ENCODE measurements around the gene GBX1. TPM values are rescaled to one million over a fixed set of nuclear protein-coding genes. Genes with fewer than 3 reads are reported as not detected.

The GBX1 gene
- total RNA-seq, 3 donors from 2014 or later (not counting 1 experiment from before 2014, with no cell fraction given), result not detected

DNA sequence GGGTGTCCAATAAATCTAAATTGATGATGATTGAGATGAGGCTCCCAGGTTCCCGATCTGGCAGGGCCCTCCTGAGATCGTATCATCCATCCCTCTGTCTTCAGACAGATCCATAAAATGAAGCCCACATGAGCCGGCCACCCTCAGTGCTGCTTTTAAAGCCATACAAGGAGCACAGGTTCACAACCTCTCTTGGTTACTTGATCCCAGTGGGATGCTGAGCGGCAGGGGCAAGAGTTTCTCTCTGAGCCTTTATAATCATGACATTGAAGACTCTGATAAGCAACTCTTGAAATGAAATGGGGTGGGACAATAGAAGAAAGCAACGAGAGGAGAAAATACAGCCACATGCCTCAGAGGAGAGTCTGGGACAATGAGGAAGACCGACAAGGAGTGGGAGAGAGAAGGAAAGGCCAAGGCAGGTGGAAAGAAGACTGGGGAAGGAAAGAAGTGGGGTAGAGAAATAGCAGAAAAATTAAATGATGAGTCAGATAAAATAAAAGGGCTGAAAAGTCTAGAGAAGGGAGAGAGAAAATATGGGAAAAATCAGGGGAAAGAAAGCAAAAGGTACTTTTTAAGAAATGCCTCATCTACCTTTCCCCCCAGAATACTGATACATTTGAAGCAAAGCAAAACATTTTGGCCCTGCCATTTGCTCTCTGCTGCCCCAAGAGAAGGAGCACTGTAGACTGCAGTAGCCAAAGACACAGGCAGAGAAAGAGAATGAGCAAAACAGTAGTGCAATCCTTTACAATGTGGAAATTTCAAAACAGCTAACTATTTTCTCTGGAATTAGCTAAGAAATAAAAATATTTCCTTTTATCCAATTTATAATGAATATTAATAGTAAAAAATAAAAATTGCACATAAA, 14.6 kb downstream of the GBX1 start:
- Mint-ChIP-seq H3K4me1 (no peaks in the 10 kb centered on the region), H3K27me3 (ENCODE audit: low read depth in 2 of 2) (peaks cover 16 to 29% of the 10 kb centered on the region in 2 donors), H3K27ac (no peak overlapping the region), H3K4me3 (no peak overlapping the region), H3K9me3 (no peaks in the 10 kb centered on the region), H3K36me3 (no peaks in the 10 kb centered on the region)
- ATAC-seq, result no peak
- Histone ChIP-seq H3K9me3 (ENCODE audit: control insufficient read depth, insufficient read depth, low read length) (no peaks in the 10 kb centered on the region), H3K27ac (ENCODE audit: low read length) (no peak overlapping the region), H3K4me1 (ENCODE audit: control insufficient read depth, insufficient read depth, low read length) (no peaks in the 10 kb centered on the region), H3K36me3 (ENCODE audit: control insufficient read depth, insufficient read depth, low read length) (no peaks in the 10 kb centered on the region), H3K4me3 (ENCODE audit: low read length) (no peak overlapping the region), H3K27me3 (ENCODE audit: control insufficient read depth, insufficient read depth, low read length) (peaks cover 4% of the 10 kb centered on the region)
- intact Hi-C loops (cut with micrococcal nuclease), result no loop called here
- DNase-seq, result no peak
- TF ChIP-seq, protein P1, sequence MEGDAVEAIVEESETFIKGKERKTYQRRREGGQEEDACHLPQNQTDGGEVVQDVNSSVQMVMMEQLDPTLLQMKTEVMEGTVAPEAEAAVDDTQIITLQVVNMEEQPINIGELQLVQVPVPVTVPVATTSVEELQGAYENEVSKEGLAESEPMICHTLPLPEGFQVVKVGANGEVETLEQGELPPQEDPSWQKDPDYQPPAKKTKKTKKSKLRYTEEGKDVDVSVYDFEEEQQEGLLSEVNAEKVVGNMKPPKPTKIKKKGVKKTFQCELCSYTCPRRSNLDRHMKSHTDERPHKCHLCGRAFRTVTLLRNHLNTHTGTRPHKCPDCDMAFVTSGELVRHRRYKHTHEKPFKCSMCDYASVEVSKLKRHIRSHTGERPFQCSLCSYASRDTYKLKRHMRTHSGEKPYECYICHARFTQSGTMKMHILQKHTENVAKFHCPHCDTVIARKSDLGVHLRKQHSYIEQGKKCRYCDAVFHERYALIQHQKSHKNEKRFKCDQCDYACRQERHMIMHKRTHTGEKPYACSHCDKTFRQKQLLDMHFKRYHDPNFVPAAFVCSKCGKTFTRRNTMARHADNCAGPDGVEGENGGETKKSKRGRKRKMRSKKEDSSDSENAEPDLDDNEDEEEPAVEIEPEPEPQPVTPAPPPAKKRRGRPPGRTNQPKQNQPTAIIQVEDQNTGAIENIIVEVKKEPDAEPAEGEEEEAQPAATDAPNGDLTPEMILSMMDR (IDR thresholded peaks at IDR 0.05), result no peak
- WGBS (ENCODE audit: insufficient coverage), result 77% methylated on average over 6 of the region's 6 CpGs

DNA sequence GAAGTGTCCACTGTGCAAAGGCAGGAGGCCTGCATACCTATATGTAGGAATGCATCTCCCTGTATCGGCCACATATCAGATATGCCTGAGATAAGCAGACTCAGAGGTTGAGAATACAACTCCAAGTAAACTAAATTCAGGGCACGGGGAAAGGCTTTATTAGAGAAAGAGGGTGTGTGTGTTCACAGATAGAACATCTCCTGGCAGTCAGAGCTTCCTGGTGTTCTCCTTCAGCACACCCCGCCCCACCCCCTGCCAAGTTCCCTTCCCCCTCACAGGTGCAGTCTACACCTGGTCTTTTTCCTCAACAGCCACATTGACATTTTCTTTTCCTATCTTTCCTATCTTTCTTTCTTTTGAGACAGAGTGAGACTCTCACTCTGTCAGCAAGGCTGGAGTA, 17.1 kb downstream of the GBX1 start:
- peaks cover 10 to 17% of the 10 kb centered on the region in 2 donors for H3K27me3 Mint-ChIP-seq (ENCODE audit: low read depth in 2 of 2)
- no peaks in the 10 kb centered on the region for H3K9me3 Mint-ChIP-seq
- Histone ChIP-seq H3K4me1 (ENCODE audit: control insufficient read depth, insufficient read depth, low read length) (no peaks in the 10 kb centered on the region), H3K27ac (ENCODE audit: low read length) (no peak overlapping the region), H3K9me3 (ENCODE audit: control insufficient read depth, insufficient read depth, low read length) (no peaks in the 10 kb centered on the region), H3K4me3 (ENCODE audit: low read length) (no peak overlapping the region), H3K27me3 (ENCODE audit: control insufficient read depth, insufficient read depth, low read length) (peaks cover 4% of the 10 kb centered on the region), H3K36me3 (ENCODE audit: control insufficient read depth, insufficient read depth, low read length) (no peaks in the 10 kb centered on the region)
- DNase-seq (no peak), ATAC-seq (no peak)
- intact Hi-C loops (cut with micrococcal nuclease), result no loop called here
- H3K4me1 Mint-ChIP-seq, result no peaks in the 10 kb centered on the region
- H3K4me3 Mint-ChIP-seq, result no peak overlapping the region
- H3K36me3 Mint-ChIP-seq, result no peaks in the 10 kb centered on the region
- H3K27ac Mint-ChIP-seq, result no peak overlapping the region
- TF ChIP-seq, protein P1 (IDR thresholded peaks at IDR 0.05), result no peak
- 87% methylated on average over 3 of the region's 3 CpGs for WGBS (ENCODE audit: insufficient coverage)

DNA sequence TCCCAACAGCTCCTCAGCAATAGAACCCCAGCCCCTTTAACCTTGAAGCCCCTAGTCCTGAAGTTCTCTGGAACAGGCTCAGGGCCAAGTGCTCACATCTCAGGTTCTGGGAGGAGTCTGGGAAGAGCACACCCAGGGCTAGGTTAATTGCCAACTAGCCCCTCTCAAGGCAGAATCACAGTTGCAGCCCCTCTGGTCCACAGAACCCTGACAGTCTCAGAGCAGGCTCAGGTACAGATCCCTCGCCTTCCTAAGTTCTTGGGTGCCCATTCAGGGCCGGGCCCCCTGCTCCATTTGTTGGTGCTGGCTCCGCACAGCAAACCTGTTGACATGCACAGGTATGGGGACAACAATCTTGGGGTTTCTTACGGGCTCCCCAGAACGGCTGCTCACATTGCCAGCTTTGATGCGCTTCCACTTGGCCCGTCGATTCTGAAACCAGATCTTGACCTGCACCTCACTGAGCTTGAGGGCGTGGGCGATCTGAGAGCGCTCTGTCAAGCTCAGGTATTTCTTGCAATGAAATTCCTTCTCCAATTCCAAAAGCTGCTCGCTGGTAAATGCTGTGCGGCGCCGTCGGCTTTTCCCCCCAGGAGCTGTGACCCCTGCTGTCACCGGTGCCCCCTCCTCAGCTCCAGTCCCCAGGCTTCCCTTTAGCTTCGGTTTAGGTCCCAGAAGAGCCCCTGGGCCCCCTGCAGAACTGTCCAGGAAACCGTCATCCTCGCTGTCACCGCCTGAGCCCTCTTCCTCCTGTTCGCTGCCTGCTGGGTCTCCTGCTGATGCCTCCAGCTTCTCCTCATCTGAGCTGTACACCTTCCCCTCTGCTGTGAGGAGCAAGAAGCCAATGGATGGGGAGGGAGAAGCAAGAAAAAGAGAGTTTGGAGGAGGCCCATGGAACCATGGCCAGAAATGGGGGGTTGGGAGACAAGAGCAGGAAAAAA, 18.9 kb downstream of the GBX1 start:
- H3K27me3 Mint-ChIP-seq (ENCODE audit: low read depth in 2 of 2), result peaks cover 3 to 7% of the 10 kb centered on the region in 2 donors
- H3K27ac Mint-ChIP-seq, result no peak overlapping the region
- Histone ChIP-seq H3K9me3 (ENCODE audit: control insufficient read depth, insufficient read depth, low read length) (no peaks in the 10 kb centered on the region), H3K27ac (ENCODE audit: low read length) (no peak overlapping the region), H3K36me3 (ENCODE audit: control insufficient read depth, insufficient read depth, low read length) (no peaks in the 10 kb centered on the region), H3K27me3 (ENCODE audit: control insufficient read depth, insufficient read depth, low read length) (peaks cover 4% of the 10 kb centered on the region), H3K4me1 (ENCODE audit: control insufficient read depth, insufficient read depth, low read length) (no peaks in the 10 kb centered on the region), H3K4me3 (ENCODE audit: low read length) (no peak overlapping the region)
- DNase-seq (no peak), ATAC-seq (no peak)
- intact Hi-C loops (cut with micrococcal nuclease), result no loop called here
- H3K36me3 Mint-ChIP-seq, result no peaks in the 10 kb centered on the region
- H3K9me3 Mint-ChIP-seq, result no peaks in the 10 kb centered on the region
- no peak overlapping the region for H3K4me3 Mint-ChIP-seq
- 67% methylated on average over 22 of the region's 22 CpGs for WGBS (ENCODE audit: insufficient coverage)
- TF ChIP-seq, protein P1 (IDR thresholded peaks at IDR 0.05), result no peak
- no peaks in the 10 kb centered on the region for H3K4me1 Mint-ChIP-seq
